GM19468 (cell line): Measurements from ENCODE around the gene AHNAK.
"Not testable (repeated sequence)": the region's sequence is repeated elsewhere in the genome, so short reads cannot be mapped to it uniquely, and the experiment has no call there.

ENCODE experiments used
- ATAC-seq: cut with Tn5 transposase; IDR thresholded peaks from one replicate; pipeline ENCODE4 v1.9.1; 2021; ENCODE audit warnings: mild to moderate bottlenecking, moderate library complexity, moderate number of reproducible peaks; ENCODE audit not compliant: unreplicated experiment; ENCODE audit errors: extremely low read depth

AHNAK gene

DNA sequence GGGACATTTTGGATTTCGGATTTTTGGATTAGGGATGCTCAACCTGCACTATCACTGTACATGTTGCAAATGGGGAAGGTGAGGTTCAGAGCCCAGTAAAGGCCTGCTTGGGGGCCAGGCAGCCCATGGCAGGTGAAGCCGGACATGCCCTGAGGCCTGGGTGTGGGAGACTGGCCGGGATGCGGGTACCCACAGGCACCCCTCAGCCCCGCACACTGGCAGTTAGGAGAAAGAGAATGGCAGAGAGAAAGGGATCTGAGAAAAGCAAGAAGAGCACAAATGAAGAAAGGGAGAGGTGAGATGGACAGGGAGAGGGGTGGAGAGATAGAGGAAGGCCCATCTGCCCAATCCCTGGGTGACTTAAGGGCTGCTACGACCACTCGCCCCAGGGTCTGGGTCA lies 75.0 kb downstream of the AHNAK start:
- no peak for ATAC-seq

GRCh38 chr11:62468577-62468976 lies 78.0 kb downstream of the AHNAK start:
- no peak for ATAC-seq

DNA sequence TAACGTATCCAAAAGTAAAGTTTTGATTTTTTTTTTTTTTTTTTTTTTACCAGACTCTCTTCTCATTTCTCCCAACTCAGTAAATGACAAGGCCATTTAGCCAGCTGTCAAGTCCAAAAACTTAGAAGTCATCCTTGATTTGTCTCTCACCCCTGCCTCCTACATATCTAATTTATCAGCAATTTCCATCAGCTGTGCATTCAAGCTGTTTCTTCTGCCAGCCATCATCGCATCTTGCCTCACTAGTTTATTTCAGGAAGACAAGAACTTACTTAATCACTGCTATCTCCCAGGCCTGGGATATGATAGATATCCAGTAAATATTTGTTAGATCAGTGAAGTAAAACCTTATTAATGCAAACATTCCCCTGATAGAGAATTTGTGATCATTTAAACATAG lies 80.2 kb downstream of the AHNAK start:
- ATAC-seq = no peak

GRCh38 chr11:62464655-62465054 lies 82.0 kb downstream of the AHNAK start:
- ATAC-seq = no peak

- no peak for ATAC-seq
Observed at GRCh38 chr11:62463121-62463542, 83.5 kb downstream of the AHNAK start.

GRCh38 chr11:62462508-62462892 lies 84.1 kb downstream of the AHNAK start:
- no peak for ATAC-seq

- no peak for ATAC-seq
Observed at GRCh38 chr11:62461740-62462507, 84.7 kb downstream of the AHNAK start.

DNA sequence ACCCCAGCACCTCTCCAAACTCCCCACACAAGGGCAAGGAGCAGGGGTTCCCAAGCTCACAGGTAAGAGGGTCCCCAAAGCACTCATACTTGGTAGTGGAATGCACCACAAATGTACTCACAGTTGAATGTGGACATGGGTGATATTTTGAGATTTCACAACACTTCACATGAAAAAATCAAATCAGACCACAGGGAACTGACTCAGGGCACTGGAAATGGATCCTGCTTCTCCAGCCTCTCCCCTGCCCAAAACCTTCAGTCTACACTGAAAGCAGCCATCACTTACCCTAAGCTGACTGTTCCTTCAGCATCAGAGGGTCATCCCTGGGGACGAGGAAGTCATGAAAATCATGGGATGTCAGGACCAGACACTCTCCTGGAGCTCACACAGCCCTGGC lies 87.5 kb downstream of the AHNAK start:
- no peak for ATAC-seq

DNA sequence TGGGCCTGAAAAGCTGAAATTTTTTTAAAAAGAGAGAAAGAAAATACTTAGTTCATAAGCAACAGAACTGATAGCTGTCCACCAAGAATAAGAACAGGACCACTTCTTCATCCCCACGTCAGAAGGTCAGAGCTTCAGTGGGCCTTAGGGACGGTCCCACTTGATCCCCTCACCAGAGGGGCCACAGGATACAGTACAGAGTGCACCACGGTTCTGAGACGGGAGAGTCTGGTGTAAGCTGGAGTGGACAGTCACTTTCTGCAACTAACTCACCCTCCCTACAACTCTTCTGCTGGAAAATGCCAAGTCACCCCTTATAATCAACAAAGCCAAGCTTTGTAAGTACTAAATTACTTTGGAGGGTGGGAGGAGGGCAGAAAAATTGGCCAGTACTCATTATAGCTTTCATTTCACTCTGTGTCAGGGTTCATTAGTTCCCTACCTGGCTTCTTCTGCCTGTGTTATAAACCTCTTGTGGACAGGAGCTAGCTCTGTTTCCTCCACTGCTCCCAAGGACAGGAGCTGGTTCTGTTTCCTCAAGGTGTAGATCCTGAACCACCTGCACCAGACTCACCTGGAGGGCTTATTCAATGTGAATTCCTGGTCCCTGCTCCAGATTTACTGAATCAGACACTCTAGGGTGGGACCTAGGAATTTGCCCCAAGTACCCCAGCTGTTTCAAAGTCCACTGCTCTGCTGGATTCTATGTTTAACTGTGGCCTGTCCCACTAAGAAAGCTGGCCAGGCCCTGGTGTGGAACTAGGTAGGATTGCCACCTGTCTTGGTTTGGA lies 88.2 kb downstream of the AHNAK start:
- ATAC-seq = no peak

- ATAC-seq = no peak
Observed at GRCh38 chr11:62457478-62457877, 89.1 kb downstream of the AHNAK start.

GRCh38 chr11:62456630-62457029 lies 90.0 kb downstream of the AHNAK start:
- ATAC-seq = no peak

GRCh38 chr11:62452839-62453468 lies 93.7 kb downstream of the AHNAK start:
- no peak for ATAC-seq

- ATAC-seq = no peak
Observed at GRCh38 chr11:62452261-62452660, 94.3 kb downstream of the AHNAK start.

DNA sequence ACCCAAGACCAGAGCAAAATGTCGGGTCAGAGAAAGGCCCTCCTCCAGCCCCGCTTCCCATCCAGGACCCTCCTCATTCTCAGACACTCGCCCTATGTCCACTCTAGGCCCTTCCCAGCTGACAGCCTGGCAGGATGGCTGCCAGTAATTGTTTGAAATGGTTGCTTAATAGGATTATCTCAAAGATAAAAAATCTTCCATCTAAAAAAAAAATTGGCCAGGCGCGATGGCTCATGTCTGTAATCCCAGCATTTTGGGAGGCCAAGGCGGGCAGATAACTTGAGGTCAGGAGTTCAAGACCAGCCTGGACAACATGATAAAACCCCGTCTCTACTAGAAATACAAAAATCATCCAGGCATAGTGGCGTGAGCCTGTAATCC lies 95.4 kb downstream of the AHNAK start:
- no peak for ATAC-seq

- no peak for ATAC-seq
Observed at GRCh38 chr11:62450543-62451240, 95.9 kb downstream of the AHNAK start.

GRCh38 chr11:62449912-62450311 lies 96.7 kb downstream of the AHNAK start:
- ATAC-seq = not testable (repeated sequence)

- ATAC-seq = no peak
Observed at GRCh38 chr11:62449451-62449851, 97.2 kb downstream of the AHNAK start.

DNA sequence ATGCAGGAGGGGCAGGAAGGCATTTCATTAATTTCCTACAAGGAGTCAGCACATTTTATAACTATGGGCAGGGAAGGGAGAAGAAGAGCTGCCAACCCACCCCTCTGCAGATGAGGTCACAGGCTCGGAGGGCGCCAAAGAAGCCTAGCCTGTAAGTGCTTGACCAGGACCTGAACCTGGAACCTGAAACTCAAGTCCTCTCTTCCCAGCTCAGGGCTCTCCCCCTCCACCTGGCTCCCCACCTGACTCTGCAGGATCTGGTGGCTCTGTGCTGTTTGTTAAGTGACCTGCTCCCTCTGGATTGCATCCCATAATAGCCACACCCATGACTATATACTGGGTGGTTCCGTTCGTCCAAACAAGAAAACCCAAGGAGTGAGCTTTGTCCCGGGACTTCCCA lies 100.5 kb downstream of the AHNAK start:
- no peak for ATAC-seq

GRCh38 chr11:62445314-62445740 lies 101.3 kb downstream of the AHNAK start:
- ATAC-seq = no peak

DNA sequence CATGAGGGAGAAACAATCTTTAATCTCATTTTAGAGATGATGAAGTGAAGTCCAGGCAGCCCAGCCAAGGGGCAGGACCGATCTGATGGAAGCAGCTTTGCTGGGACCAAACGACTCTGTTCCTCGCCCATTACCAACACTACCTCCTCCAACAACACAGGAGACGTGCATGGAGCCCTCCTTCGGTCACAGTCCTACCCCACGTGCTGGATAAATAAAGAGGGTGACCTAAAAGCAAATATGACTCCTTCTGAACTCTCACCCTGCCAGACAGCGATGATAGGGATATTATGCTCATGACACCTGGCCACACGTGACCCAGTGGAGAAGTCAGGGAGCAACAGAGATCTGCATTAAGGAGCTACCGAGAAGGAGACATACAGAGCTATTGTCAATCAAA lies 101.8 kb downstream of the AHNAK start:
- ATAC-seq = no peak
